Dedifferentiated amniotic fluid mesenchymal stem cell (primary cell): ENCODE data around the gene MEF2C.

ENCODE experiments used
- DNase-seq: peaks from one replicate; pipeline ENCODE4 v3.0.0-alpha.2; 2016; ENCODE audit errors: extremely low spot score

The MEF2C gene

DNA sequence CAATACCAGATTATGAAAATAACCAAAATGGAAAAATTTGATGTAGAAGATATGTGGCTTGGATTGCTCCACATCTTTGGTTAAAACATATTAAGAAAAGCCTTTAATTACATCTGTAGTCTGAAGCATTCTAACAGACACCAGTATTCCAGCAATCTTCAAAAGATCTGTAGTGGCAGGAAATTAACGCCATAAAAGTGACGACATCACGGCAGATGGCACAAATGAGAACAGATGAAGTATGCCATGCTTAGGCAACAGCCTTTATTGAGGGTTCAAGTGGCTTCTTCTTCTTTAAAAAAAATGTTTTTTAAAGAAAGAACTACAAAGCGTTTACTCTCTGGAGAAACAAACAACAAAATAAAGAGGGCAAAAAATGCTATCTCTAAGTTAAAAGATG, 164.2 kb downstream of the MEF2C start:
- no peak for DNase-seq

GRCh38 chr5:88716101-88716500, 166.9 kb downstream of the MEF2C start:
- DNase-seq = no peak

DNA sequence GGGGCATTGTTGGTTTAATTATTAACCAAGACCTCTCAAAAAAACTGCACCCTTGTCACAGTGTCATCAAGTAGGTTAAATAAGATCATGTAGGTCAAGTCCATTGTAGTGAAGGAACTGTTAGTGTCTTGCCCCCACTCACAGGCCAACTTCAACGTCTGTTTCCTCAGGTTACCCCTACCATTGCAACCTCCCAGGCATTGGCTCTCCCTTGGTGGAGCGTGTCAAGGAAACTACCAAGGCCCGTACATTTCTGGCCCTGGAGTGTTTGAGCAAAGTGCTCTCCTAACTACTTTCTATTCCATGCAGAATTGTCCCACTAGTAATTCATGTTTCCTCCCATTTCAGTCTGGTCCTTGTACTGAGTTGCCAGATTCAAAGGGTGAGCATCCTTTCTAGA, 167.5 kb downstream of the MEF2C start:
- no peak for DNase-seq

DNA sequence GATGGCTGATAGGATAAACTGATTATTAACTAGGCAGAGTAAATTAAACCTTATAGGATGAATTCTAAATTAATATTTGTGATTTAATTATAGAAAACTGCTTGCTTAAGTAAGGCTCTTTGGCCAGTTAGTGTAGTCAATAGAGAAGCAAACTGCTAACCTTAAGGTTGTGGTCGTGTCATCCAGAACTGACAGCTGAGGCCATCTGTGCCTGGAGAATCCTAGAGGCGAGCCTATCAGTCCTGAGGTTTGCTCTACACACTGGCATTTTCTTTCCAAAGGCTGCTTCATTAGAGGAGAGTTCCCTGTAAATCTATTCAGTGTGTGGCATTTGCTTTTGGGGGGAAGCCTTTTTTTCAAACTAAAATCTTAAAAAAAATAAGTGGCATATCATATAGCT, 169.2 kb downstream of the MEF2C start:
- DNase-seq = no peak

DNA sequence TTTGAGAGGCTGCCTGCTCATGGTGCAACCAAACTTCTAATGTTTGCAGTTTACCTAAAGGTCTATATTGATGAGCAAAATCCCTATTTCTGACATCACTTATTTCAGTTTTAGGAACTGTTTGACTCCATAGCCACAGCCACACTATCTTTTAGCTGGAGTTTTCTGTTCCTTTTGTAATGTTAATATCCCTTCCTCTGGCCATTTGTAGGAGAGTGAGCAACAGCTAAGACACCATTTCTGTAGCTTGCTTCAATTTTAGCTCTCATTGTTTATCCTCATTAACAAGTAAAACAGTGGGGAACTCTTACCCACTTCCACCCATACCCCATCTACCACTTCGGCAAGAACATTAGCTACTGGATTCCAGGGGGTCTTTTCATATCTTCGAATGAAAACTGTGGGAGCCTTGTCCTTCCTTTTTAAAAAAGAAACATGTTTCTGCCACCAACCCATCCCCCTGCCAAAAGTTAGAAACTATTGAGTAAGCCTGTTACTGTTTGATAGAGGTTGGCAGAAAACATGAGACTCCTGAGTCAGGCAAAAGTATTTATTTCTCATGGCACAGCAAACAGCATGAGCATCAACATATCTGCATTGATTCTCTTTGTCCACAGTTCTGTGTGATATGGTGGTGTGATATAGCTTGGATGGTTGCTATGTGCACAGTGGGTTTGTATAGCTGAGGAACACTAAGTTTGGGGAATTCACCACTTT, 174.1 kb downstream of the MEF2C start:
- DNase-seq = no peak

DNA sequence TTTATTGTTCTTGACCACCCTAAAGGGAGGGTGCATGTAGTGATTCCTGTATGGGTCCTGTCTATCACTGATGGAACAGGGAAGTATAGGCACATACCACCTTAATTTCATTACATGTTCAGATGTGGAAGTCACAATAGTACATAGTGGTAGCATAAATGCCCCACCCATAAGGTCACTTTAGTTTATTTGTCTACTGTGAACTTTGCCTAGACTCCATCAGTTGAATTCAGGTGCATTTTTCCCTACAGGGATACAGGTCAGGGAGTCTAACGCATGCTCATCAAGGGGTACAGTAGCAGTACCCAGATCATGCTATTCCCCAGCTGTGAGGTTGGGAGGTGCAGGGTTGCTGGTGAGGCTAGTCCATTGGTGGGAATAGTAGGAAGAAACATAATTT, 175.0 kb downstream of the MEF2C start:
- DNase-seq = no peak

DNA sequence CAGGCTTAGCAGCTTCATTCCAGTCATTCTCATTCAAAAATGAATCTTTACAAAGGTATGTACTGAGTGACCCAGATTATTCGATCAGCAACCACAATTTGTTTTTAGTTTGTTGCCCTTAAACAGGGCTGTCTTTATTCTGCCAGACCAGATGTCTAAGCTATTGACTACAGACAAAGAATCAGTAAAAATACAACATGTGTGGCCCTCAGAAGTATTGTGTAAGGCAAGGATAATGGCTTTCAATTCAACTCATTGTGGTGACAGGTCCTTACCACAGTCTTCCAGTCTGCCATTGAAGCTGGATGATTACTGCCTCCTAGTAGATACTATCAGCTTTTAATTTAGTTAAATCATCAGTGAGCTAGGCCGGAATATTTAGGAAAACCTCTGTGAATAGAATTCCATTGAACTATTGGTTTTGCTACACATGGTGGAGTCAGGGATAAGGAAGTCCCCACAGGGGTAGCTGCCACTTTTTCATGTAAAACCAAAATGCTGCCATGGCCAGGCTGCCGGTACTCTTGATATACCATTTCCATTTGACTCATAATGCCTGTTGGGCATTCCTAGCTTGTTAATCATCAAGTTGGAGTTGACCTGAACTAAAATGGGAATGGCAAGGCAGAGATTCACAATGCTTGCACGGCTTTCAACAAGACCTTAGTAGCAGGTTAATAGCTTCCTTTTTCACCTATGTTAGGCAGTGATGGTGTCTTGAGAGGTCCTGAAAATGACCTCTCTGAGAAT, 175.6 kb downstream of the MEF2C start:
- DNase-seq = no peak

DNA sequence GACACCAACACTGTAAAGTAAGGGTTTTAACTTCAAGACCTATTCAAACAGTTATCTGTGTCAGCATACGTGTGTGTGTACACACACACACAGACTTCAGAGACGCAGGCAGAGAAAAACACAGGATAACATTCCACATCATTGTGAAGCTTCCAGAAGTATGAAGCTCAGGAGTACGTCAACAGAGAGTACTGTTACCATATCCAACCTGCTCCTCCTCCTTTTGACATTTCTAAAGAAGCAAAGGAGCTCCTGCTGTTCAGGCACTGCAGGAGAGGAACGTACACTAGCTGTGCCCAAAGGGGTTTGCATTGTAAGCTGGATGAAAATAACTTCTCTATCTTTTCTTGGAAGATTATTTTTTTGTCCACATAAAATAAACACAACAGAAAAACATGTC, 180.7 kb downstream of the MEF2C start:
- DNase-seq = no peak

DNA sequence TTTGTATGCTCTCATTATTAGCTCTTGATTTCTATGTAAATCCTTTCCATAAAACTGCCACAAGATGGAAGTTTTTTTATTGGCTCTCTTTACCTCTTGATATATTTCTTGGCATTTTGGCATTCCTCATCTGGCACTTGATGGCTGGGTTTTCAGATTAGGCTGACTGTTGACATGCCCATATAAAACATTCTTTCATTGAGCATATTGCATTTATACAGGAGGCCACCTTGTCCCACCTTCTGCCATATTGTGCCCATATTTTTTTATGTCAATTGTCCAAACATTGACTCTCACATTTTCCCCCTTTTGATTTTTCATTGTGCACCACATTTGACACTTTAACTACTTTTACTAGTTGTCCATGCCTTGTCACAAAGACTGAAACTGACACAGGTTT, 182.9 kb downstream of the MEF2C start:
- no peak for DNase-seq

GRCh38 chr5:88698290-88698689, 184.7 kb downstream of the MEF2C start:
- DNase-seq = no peak

DNA sequence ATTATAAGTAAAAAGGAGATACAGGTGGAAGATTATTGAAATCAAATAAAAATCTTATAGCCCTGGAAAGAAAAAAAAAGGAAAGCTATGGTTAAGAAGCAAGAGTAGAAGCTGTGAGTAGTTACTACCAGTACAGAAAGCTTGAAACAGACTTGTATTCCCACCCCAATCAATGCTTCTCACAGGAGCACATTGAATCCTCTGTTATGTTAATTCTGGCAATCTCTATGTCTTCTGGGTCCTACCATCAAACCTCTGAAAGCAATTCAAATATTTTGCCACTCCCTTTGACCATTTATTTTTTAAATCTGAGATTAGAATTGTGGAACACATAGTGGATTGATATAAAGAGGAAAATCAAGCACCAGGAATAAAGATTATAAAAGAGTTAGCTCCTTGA, 186.5 kb downstream of the MEF2C start:
- no peak for DNase-seq

DNA sequence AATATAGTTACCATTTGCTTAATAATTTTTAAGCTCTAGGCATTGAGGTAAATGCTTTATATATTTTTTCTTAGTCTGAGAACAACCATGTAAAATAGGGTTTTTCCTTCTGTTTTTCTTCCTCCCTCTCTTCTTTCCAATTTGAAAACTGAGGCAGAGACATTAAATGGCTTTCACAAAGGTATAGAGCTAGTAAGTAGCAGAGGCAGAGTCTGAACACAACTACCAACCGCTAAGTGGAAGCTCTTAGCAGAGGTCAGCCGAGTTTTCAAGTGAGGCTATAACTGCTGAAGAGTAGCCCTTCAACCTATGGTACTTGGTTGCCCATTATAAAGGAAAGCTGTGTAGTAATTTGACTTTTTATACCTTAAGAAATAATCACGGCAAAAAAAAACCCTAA, 187.1 kb downstream of the MEF2C start:
- DNase-seq = no peak

DNA sequence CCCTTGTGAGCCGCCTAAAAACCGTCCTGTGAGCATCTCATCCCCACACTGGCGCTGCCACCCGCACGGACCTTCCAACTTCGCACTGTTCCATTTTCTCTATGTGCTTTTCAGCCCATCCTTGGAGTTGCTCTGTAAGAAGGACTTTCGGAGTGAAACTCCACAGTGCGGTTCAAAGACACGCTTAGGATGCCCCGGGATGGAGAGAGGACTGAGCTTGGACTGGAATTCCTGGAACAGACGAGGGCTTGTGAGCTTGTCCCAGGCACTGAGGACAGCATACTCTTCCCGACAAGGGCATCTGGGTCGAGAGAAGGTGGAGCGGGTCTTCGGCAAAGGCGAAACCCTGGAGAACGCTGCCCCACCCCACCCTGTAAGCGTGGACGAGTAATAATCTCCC, 187.8 kb downstream of the MEF2C start:
- no peak for DNase-seq

DNA sequence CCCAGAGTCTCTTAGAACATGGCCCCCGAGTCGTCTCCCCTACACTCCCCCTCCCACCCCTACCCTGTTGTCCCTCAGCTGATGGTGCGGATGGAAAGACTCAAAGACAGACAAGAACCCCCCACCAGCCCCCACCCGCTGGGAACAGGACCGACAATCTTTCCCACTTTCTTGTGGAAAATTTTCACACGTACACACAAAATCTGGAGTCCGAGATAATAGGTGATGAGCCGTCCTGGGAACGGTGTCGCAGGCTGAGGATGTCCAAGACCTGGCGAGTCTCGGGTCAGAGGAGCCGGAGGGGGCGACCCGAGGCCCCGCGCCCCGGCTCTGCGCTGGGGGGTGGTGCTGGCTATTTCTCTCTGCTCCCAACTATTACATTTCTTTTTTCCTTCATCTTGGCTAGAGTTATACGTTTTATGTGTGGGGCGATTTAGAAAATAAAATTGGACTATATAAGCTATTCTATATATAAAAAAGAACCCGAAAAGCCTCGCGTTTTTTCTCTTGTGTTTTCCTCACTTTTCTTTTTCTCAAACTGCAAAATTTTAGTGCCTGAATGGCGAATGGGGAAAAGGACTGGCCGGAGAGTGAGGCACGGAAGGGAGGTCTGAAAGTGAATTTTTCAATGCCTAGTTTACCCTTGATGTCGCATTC, 188.8 kb downstream of the MEF2C start:
- DNase-seq = no peak

GRCh38 chr5:88693071-88693932, 189.7 kb downstream of the MEF2C start:
- no peak for DNase-seq

- no peak for DNase-seq
Observed at GRCh38 chr5:88691945-88692868, 190.8 kb downstream of the MEF2C start.

- no peak for DNase-seq
Observed at GRCh38 chr5:88691230-88691582, 191.8 kb downstream of the MEF2C start.

DNA sequence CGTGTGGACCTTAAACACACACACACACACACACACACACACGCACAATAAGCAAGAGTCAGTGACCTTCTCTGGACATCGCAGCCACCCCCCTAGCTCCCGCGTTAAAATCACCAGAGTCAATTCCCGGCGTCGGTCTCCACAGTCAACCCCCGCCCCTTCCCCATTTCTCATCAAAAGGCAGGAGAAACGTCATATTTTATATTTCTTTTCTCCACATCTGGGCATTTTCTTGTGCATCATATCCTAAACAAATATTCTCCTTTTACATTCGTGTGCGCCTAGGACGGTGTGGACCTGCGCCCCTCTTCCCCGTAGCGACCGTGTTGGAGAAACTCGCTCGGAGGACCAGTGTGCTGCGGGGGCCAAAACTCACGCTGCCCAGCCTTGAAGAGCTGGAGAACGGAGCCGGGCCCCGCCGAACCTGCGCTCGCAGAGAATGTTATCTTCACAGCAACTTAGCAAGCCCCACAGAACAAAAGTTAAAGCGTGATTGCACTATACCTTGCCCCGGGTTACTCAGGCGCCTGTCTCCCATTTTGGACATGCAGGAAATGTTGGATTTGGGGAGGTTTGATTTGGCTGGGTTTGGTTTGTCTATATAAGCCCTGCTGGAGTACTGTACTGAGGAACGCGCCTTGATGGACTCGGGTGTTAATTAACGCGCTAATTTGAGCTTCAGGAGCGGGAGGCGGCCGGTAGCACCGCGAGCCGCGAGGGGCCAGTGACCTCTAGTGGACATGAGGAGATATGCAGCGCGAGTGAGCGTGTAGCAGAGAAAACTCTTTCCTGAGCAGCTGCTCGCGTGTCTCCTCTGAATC, 192.4 kb downstream of the MEF2C start:
- DNase-seq = peak; percentile 57

DNA sequence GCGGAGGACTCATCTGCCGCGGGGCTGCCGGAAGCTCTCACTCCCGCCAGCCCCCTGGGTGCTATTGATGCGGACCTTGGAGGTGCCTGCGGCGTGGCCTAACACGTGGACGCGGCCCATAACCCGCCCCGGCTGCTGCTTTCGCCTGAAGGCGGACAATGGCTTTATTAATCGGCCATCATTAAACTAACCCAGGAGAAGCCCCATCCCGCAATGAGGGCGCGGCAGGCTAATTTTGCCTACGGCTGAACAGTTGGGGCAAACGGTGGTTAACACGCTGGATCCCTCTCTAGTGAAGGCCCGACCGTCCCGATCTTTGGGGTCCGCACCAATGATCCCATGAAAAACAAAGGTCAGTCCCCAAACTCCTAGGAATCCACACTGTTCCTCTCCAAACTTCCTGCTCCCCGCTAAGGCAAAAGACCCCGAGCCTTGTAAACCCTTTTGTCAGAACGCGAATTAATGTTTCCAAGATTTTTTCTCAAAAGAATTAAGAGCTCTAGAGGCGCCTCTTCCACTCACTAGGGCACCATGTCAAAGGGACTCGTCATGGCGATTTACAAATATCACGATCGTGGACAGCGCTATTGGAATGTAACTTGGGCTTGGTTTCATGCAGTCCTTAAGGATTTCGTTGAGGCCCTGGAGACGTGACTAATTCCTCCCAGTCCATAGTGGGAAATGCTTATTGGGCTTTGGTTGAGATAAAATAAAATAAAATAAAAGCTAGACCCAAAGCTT, 193.1 kb downstream of the MEF2C start:
- DNase-seq = no peak
